ENCODE results near the gene KEL. TPM values are rescaled to one million over a fixed set of nuclear protein-coding genes. Genes with fewer than 3 reads are reported as not detected.

KEL gene
- total RNA-seq, 1 experiment from 2014 or later = 0.91 TPM

GRCh38 chr7:142963993-142964392, 1.8 kb upstream of the KEL start:
- H3K27me3 ChIP-seq (ENCODE audit: insufficient read depth, low read length) = 0 out of 2 replicates have a peak, but pooled peaks cover 4% of the 10 kb centered on the region
- POLR2A ChIA-PET = no interaction called here
- DNase-seq (ENCODE audit: low read depth, low spot score) (no peak), ATAC-seq (no peak)
- no peaks in the 10 kb centered on the region for H3K9me2 ChIP-seq (ENCODE audit: insufficient read depth)
- no peak overlapping the region for H3K4me3 ChIP-seq (replicated peaks in 1 of 2; ENCODE audit: low read depth in 1 of 2, low read length in 2 of 2)
- H2AFZ ChIP-seq (ENCODE audit: low read depth, low read length, poor library complexity, severe bottlenecking) = no peak overlapping the region
- no peak for TF ChIP-seq FOSL1 (IDR thresholded peaks at IDR 0.05; ENCODE audit: low read depth)
- H3K4me2 ChIP-seq (ENCODE audit: low read length) = no peak overlapping the region
- RAD21 ChIA-PET (ENCODE audit: low non-redundant PET in 1 of 2, low total read pairs in 2 of 2, uncharacterized antibody in 2 of 2, unreplicated experiment in 2 of 2) = no interaction called here
- intact Hi-C loops (cut with micrococcal nuclease) = no loop called here
- H3K79me2 ChIP-seq (ENCODE audit: insufficient read depth, low read length) = no peaks in the 10 kb centered on the region
- no peaks in the 10 kb centered on the region for H4K20me1 ChIP-seq (ENCODE audit: insufficient read depth)
- CTCF ChIA-PET = interaction anchor here (2.1 kb wide), 1 partner anchor 54 kb away, joined by 6 read pairs; no protein-coding TSS in a partner anchor
- no peaks in the 10 kb centered on the region for H3K9me3 ChIP-seq (ENCODE audit: control insufficient read depth in 1 of 2, insufficient read depth in 1 of 2, low read depth in 1 of 2, low read length in 2 of 2)
- no TSS peak for BruUV-seq (replicated peaks)
- no peaks in the 10 kb centered on the region for H3K4me1 ChIP-seq (ENCODE audit: control insufficient read depth in 1 of 2, insufficient read depth in 2 of 2, low read length in 2 of 2)
- no peaks in the 10 kb centered on the region for H3K36me3 ChIP-seq (ENCODE audit: control insufficient read depth in 1 of 2, insufficient read depth in 2 of 2, low read length in 2 of 2)
- H3K27ac ChIP-seq (ENCODE audit: low read depth, low read length) = no peak overlapping the region
- no peak overlapping the region for H3K9ac ChIP-seq (ENCODE audit: low read length)

- H3K9me3 ChIP-seq (ENCODE audit: control insufficient read depth in 1 of 2, insufficient read depth in 1 of 2, low read depth in 1 of 2, low read length in 2 of 2) = no peaks in the 10 kb centered on the region
- no peaks in the 10 kb centered on the region for H3K36me3 ChIP-seq (ENCODE audit: control insufficient read depth in 1 of 2, insufficient read depth in 2 of 2, low read length in 2 of 2)
- H3K4me1 ChIP-seq (ENCODE audit: control insufficient read depth in 1 of 2, insufficient read depth in 2 of 2, low read length in 2 of 2) = no peaks in the 10 kb centered on the region
- no TSS peak for BruUV-seq (replicated peaks)
- no peaks in the 10 kb centered on the region for H4K20me1 ChIP-seq (ENCODE audit: insufficient read depth)
- H3K9ac ChIP-seq (ENCODE audit: low read length) = no peak overlapping the region
- H3K27me3 ChIP-seq (ENCODE audit: insufficient read depth, low read length) = 0 out of 2 replicates have a peak, but pooled peaks cover 4% of the 10 kb centered on the region
- ATAC-seq = no peak
- no peak overlapping the region for H3K4me3 ChIP-seq (replicated peaks in 1 of 2; ENCODE audit: low read depth in 1 of 2, low read length in 2 of 2)
- POLR2A ChIA-PET = no interaction called here
- intact Hi-C loops (cut with micrococcal nuclease) = no loop called here
- RAD21 ChIA-PET (ENCODE audit: low non-redundant PET in 1 of 2, low total read pairs in 2 of 2, uncharacterized antibody in 2 of 2, unreplicated experiment in 2 of 2) = no interaction called here
- no peaks in the 10 kb centered on the region for H3K79me2 ChIP-seq (ENCODE audit: insufficient read depth, low read length)
- CTCF ChIA-PET = interaction anchor here (0.9 to 2.8 kb wide), 2 partner anchors 53 to 82 kb away, joined by 5 to 13 read pairs; no protein-coding TSS in a partner anchor
- H2AFZ ChIP-seq (ENCODE audit: low read depth, low read length, poor library complexity, severe bottlenecking) = no peak overlapping the region
- H3K4me2 ChIP-seq (ENCODE audit: low read length) = no peak overlapping the region
- H3K9me2 ChIP-seq (ENCODE audit: insufficient read depth) = no peaks in the 10 kb centered on the region
- no peak for DNase-seq (ENCODE audit: low read depth, low spot score)
- no peak overlapping the region for H3K27ac ChIP-seq (ENCODE audit: low read depth, low read length)
- TF ChIP-seq CEBPB (IDR thresholded peaks at IDR 0.05; ENCODE audit: low read depth) (no peak), REST (IDR thresholded peaks at IDR 0.05; ENCODE audit: low read depth) (no peak), SIN3A (IDR thresholded peaks at IDR 0.05; ENCODE audit: low read depth) (no peak), FOSL1 (IDR thresholded peaks at IDR 0.05; ENCODE audit: low read depth) (no peak), CTCF (IDR thresholded peaks at IDR 0.05 in 2 of 3, conservative IDR thresholded peaks at IDR 0.05 in 1 of 3; ENCODE audit: borderline replicate concordance in 1 of 3, insufficient read depth in 1 of 3, low read depth in 2 of 3, low read length in 2 of 3) (no peak), SP1 (IDR thresholded peaks at IDR 0.05; ENCODE audit: low read depth) (no peak), EZH2phosphoT487 (IDR thresholded peaks at IDR 0.05; ENCODE audit: borderline replicate concordance) (no peak), TCF7L2 (IDR thresholded peaks at IDR 0.05; ENCODE audit: borderline replicate concordance, extremely low read depth, insufficient read depth, insufficient read length) (no peak), ELF1 (IDR thresholded peaks at IDR 0.05; ENCODE audit: borderline replicate concordance, low read depth) (no peak), CBX3 (IDR thresholded peaks at IDR 0.05; ENCODE audit: low read depth) (no peak), EZH2 (IDR thresholded peaks at IDR 0.05) (no peak)
- TF ChIP-seq, protein P1, sequence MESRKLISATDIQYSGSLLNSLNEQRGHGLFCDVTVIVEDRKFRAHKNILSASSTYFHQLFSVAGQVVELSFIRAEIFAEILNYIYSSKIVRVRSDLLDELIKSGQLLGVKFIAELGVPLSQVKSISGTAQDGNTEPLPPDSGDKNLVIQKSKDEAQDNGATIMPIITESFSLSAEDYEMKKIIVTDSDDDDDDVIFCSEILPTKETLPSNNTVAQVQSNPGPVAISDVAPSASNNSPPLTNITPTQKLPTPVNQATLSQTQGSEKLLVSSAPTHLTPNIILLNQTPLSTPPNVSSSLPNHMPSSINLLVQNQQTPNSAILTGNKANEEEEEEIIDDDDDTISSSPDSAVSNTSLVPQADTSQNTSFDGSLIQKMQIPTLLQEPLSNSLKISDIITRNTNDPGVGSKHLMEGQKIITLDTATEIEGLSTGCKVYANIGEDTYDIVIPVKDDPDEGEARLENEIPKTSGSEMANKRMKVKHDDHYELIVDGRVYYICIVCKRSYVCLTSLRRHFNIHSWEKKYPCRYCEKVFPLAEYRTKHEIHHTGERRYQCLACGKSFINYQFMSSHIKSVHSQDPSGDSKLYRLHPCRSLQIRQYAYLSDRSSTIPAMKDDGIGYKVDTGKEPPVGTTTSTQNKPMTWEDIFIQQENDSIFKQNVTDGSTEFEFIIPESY (IDR thresholded peaks at IDR 0.05; ENCODE audit: extremely low read depth, insufficient replicate concordance, low read length) = no peak
- TF ChIP-seq, protein P2, sequence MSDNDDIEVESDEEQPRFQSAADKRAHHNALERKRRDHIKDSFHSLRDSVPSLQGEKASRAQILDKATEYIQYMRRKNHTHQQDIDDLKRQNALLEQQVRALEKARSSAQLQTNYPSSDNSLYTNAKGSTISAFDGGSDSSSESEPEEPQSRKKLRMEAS (IDR thresholded peaks at IDR 0.05) = no peak
These were observed 828 bp upstream of the KEL start for GRCh38 chr7:142962991-142963390.

Measured in HCT116 (cell line).